ENCODE results near the gene GPR153.

GRCh38 chr1:6272868-6273267, 12.0 kb upstream of the GPR153 start:
- no peak for TF ChIP-seq ZNF274 (IDR thresholded peaks at IDR 0.05; ENCODE audit: low read depth, low read length)
- no peak for TF ChIP-seq SUZ12 (IDR thresholded peaks at IDR 0.05; ENCODE audit: extremely low read depth, insufficient read depth, insufficient read length)

Data from NT2/D1 (cell line).